Measurements from ENCODE around the gene GUK1.

GUK1 gene

DNA sequence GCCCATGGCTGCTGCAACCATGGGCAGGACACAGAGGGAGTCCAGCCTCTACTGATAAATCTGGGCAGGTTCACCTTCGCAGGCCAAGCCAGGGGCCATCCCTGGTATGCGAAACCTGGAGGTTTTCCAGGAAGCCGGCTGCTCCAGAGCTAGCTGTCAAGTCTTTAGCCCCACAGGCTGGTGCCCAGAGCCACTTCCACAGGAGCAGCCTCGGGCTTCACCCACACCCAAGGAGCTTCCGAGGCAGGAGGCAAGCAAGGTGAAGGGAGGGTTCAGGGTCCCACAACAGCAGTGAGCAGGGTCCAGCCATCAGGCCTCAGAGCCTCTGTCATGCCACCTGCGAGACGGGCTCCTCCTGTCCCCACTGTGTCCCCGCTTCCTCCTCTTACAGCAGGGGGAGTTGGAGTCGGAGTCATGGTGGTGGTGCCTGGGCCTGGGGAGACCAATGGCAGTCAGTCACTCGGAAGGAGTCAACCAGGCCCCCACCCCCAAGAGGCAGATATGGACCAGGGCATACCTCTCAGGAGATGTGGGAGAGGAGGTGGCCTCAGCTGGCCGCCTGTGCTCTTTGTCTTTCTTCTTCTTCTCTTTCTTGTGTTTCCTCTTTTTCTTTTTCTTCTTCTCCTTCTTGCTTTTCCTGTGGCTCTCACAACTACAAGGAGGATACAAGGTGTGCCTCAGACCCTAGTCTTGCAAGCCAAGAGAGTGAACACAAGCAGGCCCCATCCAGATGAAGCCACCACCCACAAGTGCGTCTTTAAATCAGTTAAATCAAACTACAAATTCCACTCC, 39.1 kb upstream of the GUK1 start:
- Mint-ChIP-seq H3K27me3 (no peaks in the 10 kb centered on the region), H3K27ac (peak overlapping the region; percentile 64), H3K36me3 (ENCODE audit: low read depth) (peaks cover 23% of the 10 kb centered on the region), H3K4me1 (peaks cover 27% of the 10 kb centered on the region), H3K9me3 (no peaks in the 10 kb centered on the region), H3K4me3 (peak overlapping the region; percentile 91)
- DNase-seq (no peak), ATAC-seq (no peak)

DNA sequence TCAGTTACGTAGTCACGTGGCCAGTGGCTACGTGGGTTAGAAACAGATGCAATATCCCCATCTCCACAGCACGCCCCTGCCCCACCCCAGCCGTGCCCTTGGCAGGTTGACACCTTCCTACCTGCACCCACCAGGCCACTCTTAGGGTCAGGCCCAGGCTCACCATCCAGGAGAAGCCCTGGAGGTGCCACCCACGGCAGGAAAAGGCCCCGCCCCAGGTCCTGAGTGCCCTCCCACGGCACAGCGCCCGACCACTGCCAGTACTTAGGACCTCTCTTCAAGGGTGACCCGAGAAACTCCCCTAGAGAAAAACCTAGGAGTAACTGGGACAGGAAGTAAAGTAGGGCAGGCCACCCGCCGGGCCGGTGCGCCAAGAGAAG, 38.5 kb upstream of the GUK1 start:
- H3K27me3 Mint-ChIP-seq: no peaks in the 10 kb centered on the region
- peaks cover 24% of the 10 kb centered on the region for H3K36me3 Mint-ChIP-seq (ENCODE audit: low read depth)
- peak overlapping the region; percentile 64 for H3K27ac Mint-ChIP-seq
- DNase-seq (no peak), ATAC-seq (no peak)
- H3K4me3 Mint-ChIP-seq: peak overlapping the region; percentile 91
- no peaks in the 10 kb centered on the region for H3K9me3 Mint-ChIP-seq
- H3K4me1 Mint-ChIP-seq: peaks cover 26% of the 10 kb centered on the region

DNA sequence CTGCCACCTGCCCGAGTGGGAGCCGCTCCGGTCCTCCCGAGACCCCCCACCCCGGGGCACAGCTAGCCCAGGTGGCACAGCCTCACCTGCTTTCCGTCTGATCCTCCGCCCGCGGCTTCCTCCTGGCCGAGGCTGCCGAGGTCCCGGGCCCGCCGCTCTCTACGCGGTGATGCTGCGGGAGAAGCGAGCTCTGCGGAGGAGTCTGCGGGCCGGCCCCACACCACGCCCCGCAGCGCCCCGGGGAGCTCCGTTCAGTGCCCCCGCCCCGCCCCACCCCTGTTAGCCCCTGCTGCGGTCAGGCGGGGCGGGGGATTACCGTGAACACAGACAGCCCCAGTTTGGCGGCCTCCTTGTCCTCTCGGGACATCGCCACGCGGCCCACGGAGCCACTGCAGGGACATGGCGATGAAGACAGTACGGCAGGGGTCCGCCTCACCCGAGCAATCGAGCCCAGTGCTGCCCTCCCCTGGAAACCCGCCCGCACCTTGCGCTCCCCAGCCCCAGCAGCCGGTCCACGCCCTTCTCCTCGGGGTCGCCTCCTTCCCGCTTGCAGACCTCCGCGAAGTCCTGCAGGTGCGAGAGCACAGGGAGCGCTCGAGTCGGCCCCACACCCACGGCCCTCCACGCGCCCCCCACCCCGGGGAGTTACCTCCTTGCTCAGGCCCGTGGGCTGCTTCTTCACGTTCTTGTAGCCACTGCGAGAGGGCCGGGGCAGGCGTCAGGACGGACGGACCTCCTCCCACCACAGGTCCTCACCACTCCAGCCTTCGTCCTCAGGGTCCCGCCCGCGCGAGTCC, 37.9 kb upstream of the GUK1 start:
- Mint-ChIP-seq H3K27ac (no peak overlapping the region), H3K36me3 (ENCODE audit: low read depth) (peaks cover 23% of the 10 kb centered on the region), H3K27me3 (no peaks in the 10 kb centered on the region), H3K4me3 (peak overlapping the region; percentile 91), H3K4me1 (peaks cover 26% of the 10 kb centered on the region), H3K9me3 (no peaks in the 10 kb centered on the region)
- DNase-seq (peak; percentile 67), ATAC-seq (peak; percentile 25)

DNA sequence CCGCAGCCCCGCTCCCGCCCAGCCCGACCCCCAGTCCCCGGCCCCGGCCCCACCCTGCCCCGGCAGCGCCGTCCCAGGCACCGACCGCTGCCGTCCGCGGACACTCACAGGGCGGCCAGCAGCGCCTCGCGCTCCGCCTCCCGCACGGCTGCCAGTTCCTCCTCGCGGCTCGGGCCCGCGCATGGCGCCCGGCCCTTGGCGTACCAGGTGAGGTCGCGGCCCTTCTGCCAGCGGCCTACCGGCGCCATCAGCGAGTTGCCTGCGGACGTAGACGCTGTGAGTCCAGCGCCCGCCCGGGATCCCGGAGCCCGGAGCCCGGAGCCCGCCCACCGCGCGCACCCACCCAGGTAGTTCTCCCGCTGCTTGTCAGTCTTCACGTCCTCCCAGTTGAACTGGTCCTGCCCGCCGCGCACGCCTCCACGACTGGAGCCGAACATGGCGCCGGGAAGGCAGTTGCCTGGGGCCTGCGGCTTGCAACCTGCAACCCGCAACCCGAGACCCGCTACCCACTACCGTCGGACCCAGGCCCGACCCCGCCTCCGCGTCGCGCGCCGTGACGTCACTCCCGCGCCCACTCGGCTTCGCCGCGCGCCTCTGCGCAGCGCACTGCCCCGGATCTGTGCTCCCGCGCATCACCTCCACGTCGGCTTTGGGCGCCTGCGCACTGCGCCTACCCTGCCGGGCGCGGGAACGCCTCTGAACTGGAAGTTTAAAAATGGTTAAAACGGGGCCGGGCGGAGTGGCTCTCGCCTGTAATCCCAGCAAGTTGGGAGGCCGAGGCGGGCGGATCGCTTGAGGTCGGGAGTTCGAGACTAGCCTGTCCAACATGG, 37.1 kb upstream of the GUK1 start, which contains the start of gene C1orf35:
TSS of gene C1orf35 (minus strand) at position 535 of the 830 bp plus-strand sequence. CDS start at position 437, 98 bp downstream.
- DNase-seq (peak; percentile 97), ATAC-seq (peak; percentile 79)
- no peaks in the 10 kb centered on the region for H3K27me3 Mint-ChIP-seq
- H3K36me3 Mint-ChIP-seq (ENCODE audit: low read depth): peaks cover 15% of the 10 kb centered on the region
- H3K4me1 Mint-ChIP-seq: peaks cover 30% of the 10 kb centered on the region
- H3K4me3 Mint-ChIP-seq: peak within 1 kb of the TSS; percentile 91
- H3K27ac Mint-ChIP-seq: peak within 1 kb of the TSS; percentile 92
- H3K9me3 Mint-ChIP-seq: no peaks in the 10 kb centered on the region

DNA sequence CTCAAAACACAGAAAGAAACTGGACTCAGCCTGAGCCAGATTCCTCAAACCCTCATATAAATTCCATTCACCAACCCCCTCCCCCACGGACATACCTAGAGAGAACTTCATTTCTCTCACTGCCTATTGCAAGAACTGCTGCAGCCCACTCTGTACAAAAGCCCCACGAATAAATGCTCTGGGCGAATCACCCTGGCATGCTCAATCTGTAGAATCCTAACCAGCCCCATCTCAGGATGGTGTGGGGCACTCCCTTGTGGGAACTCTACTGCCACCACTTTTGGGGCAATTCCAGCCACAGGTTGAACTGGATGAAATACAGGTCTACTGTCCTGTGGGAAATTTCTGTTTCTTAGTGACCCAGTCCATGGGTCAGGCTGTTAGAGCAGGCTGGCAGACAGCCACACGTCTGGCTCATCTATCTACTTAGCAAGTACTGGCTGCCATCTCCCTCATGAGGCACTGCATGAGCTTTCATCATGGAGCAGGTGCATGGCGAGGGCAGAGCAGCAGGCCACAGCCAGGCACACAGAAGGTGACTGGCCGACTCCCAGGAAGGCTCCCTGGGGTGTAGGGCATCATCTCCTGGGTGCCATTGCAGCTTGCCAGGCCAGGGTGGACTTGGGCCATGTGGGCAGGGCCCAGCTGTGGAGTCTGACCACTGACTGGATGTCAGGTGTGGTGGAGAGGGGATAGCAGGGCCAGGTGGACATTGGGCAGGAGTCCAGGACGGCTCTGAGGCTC, 35.4 kb upstream of the GUK1 start:
- DNase-seq (no peak), ATAC-seq (no peak)
- peaks cover 4% of the 10 kb centered on the region for H3K36me3 Mint-ChIP-seq (ENCODE audit: low read depth)
- no peaks in the 10 kb centered on the region for H3K9me3 Mint-ChIP-seq
- peaks cover 37% of the 10 kb centered on the region for H3K4me1 Mint-ChIP-seq
- no peaks in the 10 kb centered on the region for H3K27me3 Mint-ChIP-seq
- H3K27ac Mint-ChIP-seq: peak overlapping the region; percentile 92
- peak overlapping the region; percentile 91 for H3K4me3 Mint-ChIP-seq

DNA sequence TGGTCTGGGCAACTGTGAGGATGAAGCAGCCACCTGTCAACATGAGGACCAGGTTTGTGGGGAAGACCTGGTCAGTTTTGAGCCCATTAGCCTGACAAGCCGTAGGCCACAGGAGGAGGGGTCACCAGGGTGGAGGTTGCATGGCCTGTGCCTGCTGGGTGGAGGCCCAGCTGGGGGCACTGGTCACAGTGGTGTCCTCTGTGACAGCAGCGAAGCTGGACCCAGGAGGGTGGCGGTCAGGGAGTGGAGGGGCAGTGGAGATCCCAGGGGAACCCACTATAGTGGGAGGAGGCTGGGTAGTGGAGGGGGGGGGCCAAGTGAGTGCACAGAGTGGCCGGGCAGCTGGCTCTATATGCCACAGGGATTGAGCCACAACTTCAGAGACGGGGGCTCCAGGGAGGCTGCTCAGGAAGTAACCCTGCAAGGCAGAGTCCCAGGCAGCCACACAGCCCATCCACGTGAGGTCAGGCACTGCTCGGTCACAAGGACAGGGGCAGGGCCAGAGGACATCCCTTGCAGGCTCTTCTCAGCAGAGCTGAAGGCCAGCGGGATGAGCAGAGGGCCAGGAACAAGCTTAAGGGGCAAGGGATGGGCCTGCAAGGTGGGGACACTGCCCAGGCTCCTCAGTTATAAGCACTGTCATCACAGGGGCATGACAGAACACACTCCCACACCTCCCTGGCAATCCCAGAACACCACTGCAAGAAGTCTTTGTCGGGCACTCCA, 34.6 kb upstream of the GUK1 start:
- H3K27ac Mint-ChIP-seq: no peak overlapping the region
- H3K4me3 Mint-ChIP-seq: no peak overlapping the region
- no peak for ATAC-seq

DNA sequence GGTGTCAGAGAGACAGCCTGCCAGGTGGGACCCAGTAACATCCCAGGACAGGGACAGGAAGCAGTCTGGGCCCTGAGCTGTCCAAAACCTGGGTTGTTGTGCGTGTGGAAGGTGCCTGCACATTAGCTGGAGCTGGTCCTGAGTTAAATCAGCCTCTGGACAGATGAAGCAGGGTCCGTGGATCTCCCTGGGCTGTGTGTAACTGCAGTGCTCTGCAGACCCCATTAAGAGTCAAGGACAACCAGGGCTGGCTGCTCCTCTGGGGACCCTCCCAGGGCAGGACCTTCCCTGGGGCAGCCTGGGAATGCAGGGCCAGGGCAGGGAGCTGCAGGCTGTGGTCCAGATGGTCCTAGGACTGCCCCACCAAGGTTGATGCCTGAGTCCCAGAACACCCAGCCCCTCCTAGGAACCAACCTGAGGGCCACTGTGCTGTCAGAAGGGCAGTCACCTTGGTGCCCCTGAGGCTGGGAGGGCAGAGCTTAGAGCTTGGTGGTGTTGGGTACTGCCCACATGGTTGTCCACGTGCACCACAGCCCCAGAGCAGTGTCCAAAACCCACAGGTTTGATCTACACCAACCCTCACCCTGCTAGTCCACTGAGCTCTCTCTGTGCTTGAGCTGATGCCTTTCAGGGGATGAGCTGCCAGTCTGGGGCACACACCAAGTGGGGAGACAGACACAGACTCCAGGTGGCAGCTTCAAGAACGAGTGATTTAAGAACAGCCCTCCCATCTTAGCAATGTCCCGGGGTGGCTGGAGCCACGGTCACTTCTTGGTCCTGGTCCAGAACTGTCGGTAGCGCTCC, 33.9 kb upstream of the GUK1 start:
- Mint-ChIP-seq H3K4me1 (peaks cover 43% of the 10 kb centered on the region), H3K27ac (no peak overlapping the region), H3K36me3 (ENCODE audit: low read depth) (peaks cover 4% of the 10 kb centered on the region), H3K27me3 (no peaks in the 10 kb centered on the region), H3K9me3 (no peaks in the 10 kb centered on the region), H3K4me3 (no peak overlapping the region)
- DNase-seq: no peak
- no peak for ATAC-seq

More for the DNA sequence above, 34.6 kb upstream of the GUK1 start:
- no peaks in the 10 kb centered on the region for H3K9me3 Mint-ChIP-seq
- DNase-seq: no peak
- H3K36me3 Mint-ChIP-seq (ENCODE audit: low read depth): peaks cover 4% of the 10 kb centered on the region
- H3K27me3 Mint-ChIP-seq: no peaks in the 10 kb centered on the region
- H3K4me1 Mint-ChIP-seq: peaks cover 43% of the 10 kb centered on the region

DNA sequence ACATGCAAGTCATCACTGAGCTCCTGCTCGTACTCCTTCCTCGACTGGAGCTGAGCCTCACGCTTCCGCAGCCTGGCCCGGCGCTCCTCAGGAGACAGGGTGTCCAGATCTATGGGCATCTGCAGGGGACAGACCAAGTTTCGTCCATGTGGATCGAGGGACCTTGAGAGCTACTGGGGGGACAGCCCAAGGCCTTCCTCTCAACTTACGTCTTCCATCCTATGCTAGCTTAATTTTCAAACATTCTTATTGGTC, 33.4 kb upstream of the GUK1 start:
- Mint-ChIP-seq H3K27me3 (no peaks in the 10 kb centered on the region), H3K4me1 (peaks cover 38% of the 10 kb centered on the region), H3K36me3 (ENCODE audit: low read depth) (peaks cover 4% of the 10 kb centered on the region), H3K4me3 (no peak overlapping the region), H3K9me3 (no peaks in the 10 kb centered on the region), H3K27ac (no peak overlapping the region)
- no peak for ATAC-seq
- DNase-seq: no peak

DNA sequence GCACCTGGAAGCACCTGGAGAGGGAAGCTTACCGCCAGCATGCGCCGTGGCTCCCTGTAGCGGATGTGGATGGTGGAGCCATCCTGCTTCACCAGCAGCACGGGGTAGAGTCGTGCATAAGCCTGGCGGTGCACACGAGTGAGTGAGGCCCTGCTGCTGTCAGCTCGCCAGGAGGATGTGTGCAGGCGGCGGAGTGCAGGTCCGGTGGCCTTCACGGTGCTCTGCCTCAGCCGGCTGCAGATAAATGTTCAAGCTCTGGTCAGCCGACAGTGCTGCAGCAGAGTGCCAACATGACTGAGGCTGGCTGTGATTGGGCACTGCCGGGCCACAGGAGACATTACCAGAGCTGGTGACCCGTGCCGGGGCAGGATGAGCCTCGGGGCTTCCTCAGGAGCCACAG, 32.4 kb upstream of the GUK1 start:
- Mint-ChIP-seq H3K4me1 (peaks cover 38% of the 10 kb centered on the region), H3K36me3 (ENCODE audit: low read depth) (peaks cover 4% of the 10 kb centered on the region), H3K9me3 (no peaks in the 10 kb centered on the region)

DNA sequence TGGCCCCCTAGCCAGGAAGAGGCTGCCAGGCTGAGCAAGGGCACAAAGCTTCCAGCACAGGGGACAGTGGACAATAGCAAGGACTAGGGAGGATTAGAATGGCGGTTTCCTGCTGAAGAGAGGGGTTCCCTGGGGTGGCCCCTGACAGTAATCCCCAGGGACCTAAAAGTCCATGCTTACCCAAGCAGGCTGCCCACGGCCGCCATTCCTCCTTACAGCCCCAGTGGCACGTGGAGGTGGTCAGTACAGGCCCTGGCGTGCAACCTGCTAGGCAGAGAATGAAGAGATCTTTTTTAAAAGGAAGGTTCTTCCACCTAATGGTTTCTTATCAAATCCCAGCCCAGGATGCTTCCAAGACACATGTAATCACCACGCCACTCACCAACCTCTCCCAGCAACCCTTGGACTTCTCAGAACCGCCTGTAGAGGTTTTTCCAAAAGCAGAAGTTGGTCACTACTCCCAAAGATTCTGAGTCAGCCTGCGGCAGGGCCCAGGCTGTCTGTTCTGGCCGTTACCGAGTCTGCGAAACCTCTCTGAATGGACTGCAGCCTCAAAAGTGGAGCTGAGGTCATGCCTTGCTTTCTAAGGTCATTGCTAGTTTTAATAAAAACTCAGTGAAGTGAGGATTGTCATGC, 31.9 kb upstream of the GUK1 start:
- H3K4me1 Mint-ChIP-seq: peaks cover 36% of the 10 kb centered on the region
- no peaks in the 10 kb centered on the region for H3K27me3 Mint-ChIP-seq

More for the DNA sequence above, 32.4 kb upstream of the GUK1 start:
- H3K4me3 Mint-ChIP-seq: peak overlapping the region; percentile 87
- peak overlapping the region; percentile 92 for H3K27ac Mint-ChIP-seq
- no peak for ATAC-seq
- DNase-seq: no peak
- no peaks in the 10 kb centered on the region for H3K27me3 Mint-ChIP-seq

DNA sequence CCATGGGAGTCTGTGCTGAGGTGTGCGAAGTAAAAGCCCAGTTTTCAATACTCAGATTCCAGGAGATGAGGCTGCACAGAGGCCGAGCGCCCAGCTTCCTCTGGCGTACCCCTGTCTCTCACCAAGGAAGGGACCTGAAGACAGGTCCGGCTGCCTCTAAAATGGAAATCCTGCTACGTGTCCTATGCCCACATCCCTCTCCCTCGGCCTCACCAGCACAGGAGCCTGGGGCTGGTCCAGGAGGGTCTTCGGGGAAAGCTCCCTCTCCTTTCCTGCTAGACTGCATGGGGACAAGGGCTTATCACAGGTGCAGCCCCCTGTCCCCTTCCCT, 31.4 kb upstream of the GUK1 start:
- DNase-seq (no peak), ATAC-seq (peak; percentile 4)
- Mint-ChIP-seq H3K27ac (peak overlapping the region; percentile 92), H3K4me3 (peak overlapping the region; percentile 87), H3K27me3 (no peaks in the 10 kb centered on the region), H3K9me3 (no peaks in the 10 kb centered on the region), H3K4me1 (peaks cover 31% of the 10 kb centered on the region), H3K36me3 (ENCODE audit: low read depth) (peaks cover 4% of the 10 kb centered on the region)

More for the DNA sequence above, 31.9 kb upstream of the GUK1 start:
- peaks cover 4% of the 10 kb centered on the region for H3K36me3 Mint-ChIP-seq (ENCODE audit: low read depth)
- H3K27ac Mint-ChIP-seq: peak overlapping the region; percentile 92
- peak overlapping the region; percentile 87 for H3K4me3 Mint-ChIP-seq
- no peak for ATAC-seq
- DNase-seq: no peak
- no peaks in the 10 kb centered on the region for H3K9me3 Mint-ChIP-seq

DNA sequence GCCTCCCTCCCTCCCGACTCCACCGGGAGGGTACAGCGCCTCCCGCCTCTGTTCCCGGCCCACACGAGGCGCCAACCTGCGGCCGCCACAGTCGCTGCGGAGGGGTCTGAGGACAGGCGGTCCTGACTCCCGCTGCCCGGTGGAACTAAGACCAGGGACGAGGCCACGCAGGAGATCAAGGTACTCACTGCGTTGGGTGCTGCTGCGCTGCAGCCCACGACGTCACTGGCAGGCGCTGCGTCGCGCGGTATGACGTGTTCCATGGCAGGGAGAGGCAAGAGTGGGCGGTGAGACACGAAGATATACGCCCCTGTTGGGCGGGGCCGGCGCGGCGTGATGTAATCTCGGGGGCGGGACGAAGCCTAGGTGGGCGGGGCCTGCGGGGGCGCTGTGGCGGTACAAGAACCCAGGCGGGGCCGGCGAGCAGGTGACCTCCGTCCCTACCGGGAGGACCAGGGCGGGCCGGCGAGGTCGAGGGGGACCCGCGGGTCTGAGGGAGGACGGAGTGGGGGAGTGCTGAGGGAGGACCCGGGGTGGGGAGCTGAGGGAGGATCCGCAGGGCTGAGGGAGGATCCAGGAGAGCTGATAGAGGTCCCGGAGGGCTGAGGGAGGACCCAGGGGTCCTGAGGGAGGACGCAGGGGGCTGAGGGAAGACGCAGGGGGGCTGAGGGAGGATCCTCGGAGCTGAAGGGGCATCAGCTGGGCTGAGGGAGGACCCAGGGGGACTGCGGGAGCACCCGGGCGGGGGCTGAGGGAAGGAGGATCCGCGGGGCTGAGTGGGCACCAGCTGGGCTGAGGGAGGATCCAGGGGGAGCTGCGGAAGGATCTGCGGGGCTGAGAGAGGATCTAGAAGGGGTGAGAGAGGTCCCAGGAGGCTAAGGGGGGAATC, 30.8 kb upstream of the GUK1 start, which contains the start of gene MRPL55:
TSS of gene MRPL55 (minus strand) at position 227 of the 889 bp plus-strand sequence. CDS start 1,039 bp downstream, outside the sequence.
- Mint-ChIP-seq H3K4me3 (peak within 1 kb of the TSS; percentile 87), H3K4me1 (peaks cover 25% of the 10 kb centered on the region), H3K27ac (peak within 1 kb of the TSS; percentile 92), H3K9me3 (no peaks in the 10 kb centered on the region), H3K36me3 (ENCODE audit: low read depth) (peaks cover 4% of the 10 kb centered on the region), H3K27me3 (no peaks in the 10 kb centered on the region)
- peak; percentile 99 for DNase-seq
- peak; percentile 91 for ATAC-seq

Data from activated naive CD8-positive, alpha-beta T cell treated with anti-CD3 and anti-CD28 coated beads, Interleukin-2, amount 50 U/mL, for 24 hours (primary cell).